DMS114 treated with DMSO at 0.1 percent for 48 hours (cell line): ENCODE results near the gene SIRT7.

Experiments used
- DNase-seq: peaks from one replicate; lab custom pipeline; 2025; ENCODE audit not compliant: unreplicated experiment; lab: John Stamatoyannopoulos, UW

SIRT7 gene

GRCh38 chr17:81906476-81907218 is 11.3 kb downstream of the SIRT7 start:
- no peak for DNase-seq

DNA sequence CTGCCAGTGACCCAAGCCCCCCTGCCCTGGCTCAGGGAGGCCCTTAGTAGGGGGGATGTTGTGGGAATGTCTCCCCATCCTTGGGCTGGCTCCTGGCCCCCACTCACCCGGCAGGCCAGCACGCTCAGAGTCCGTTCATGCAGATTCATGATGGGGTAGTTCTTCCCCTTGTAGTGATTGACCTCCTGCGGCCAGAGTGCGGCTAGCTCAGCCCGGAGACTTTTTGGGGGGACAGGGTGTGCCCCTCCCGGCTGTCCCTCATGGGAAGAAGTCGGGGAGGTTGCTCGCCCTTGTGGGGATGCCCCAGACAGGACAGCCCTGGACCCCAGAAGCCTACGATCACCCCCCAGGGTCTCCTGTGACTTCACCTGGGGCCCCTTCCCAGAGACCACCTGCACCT is 12.0 kb downstream of the SIRT7 start:
- no peak for DNase-seq

DNA sequence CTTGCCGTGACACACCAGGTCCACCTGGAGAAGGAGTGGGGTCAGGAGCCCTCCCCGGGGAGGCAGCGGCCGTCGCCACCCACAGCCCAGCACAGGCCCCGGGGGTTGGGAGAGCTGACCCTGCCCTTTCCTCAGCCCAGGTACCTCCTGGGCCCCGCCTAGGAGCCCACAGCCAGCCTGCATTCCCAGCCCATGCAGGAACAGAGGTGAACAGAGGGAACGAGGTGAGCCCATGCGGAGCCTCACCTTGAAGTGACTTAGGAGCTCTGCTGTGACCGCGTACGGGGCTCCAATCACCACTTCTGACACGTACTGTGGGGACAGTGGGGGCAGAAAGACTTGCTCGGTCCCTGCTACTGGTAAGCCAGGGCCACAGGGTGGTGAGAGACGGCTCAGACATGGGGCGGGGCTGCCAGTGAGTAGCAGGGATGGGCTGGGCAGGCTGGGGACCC is 12.5 kb downstream of the SIRT7 start:
- DNase-seq = no peak

- DNase-seq = no peak
Observed at GRCh38 chr17:81904600-81905423, 13.2 kb downstream of the SIRT7 start.

GRCh38 chr17:81903896-81904599 is 13.9 kb downstream of the SIRT7 start:
- no peak for DNase-seq

DNA sequence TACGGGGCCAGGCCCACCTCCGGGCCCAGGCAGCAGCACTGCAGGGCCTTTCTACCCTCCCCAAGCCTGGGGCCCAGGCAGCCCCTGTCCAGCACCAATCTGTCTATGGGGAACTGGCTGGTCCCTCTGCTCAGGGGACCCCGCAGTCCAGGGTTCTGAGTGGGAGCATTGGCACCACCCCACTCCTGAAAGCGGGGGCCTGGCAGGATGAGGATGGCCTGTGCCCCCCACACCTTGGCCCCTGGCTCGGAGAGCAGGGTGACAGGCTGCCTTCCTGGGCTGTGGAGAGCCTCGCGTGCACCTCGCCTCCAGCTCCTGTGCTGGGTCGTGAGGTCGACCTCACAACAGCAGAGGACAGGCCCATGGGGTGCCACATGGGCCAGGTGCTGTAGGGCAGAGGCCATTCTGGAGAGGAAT is 14.6 kb downstream of the SIRT7 start:
- DNase-seq = no peak

DNA sequence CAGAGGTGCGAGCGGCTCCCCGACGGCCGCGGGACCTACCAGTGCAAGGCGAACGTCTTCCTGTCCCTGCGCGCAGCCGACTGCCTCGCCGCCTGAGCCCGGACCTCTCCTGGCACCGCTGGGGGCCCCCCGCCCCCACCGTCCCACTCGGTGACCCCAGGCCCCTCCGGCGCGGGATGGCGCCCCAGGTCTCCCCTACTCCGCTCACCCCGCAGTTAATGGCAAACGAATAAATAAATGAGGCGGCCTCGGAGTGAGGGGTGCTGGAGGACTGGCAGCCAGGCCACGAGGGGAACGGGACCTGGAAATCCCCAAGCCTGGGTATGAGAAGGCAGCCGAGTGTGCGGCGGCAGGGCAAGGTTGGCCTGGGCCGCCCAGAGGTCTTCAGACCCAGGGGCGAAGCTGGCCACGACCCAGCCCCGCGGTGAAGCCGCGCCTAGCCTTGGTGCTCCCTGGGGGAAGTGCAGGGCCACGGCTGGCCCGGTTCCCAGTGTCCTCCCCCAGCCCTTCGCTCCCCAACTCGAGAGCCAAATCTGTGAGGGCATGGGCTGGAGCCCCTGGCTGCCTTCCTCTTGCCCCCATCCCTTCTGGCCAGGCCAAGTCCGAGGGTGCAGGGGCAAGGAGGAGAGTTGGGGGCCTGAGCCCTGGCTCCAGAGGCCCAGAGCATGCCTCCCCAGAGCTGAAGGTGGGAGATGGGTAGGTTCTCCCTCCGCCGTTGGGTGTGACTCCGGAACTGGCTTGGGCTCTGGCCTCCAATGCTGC is 15.1 kb downstream of the SIRT7 start:
- DNase-seq = no peak

DNA sequence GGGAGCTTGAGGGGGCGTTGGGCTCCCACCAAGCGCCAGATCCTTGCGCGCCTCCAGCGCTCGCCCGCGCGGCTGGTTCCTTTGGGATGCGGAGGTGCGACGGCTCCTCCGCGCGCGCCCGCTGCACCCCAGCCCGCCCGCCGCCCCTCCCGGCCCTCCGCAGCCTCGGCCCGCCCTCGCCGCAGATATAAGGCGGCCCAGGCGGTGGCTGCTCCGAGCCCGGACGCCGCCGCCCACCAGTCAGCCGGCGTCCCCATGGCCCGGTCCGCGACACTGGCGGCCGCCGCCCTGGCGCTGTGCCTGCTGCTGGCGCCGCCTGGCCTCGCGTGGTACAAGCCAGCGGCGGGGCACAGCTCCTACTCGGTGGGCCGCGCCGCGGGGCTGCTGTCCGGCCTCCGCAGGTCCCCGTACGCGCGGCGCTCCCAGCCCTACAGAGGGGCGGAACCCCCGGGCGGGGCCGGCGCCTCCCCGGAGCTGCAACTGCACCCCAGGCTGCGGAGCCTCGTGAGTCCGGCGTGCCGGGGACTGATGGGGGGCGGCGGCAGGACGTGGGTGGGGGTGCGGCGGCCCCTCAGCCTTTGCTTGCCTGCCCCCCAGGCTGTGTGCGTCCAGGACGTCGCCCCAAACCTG is 15.8 kb downstream of the SIRT7 start, which contains the start of gene NPB:
Gene NPB (plus strand): TSS at position 216 of the 630 bp plus-strand sequence. CDS start 40 bp downstream, at position 256.
- DNase-seq = no peak

DNA sequence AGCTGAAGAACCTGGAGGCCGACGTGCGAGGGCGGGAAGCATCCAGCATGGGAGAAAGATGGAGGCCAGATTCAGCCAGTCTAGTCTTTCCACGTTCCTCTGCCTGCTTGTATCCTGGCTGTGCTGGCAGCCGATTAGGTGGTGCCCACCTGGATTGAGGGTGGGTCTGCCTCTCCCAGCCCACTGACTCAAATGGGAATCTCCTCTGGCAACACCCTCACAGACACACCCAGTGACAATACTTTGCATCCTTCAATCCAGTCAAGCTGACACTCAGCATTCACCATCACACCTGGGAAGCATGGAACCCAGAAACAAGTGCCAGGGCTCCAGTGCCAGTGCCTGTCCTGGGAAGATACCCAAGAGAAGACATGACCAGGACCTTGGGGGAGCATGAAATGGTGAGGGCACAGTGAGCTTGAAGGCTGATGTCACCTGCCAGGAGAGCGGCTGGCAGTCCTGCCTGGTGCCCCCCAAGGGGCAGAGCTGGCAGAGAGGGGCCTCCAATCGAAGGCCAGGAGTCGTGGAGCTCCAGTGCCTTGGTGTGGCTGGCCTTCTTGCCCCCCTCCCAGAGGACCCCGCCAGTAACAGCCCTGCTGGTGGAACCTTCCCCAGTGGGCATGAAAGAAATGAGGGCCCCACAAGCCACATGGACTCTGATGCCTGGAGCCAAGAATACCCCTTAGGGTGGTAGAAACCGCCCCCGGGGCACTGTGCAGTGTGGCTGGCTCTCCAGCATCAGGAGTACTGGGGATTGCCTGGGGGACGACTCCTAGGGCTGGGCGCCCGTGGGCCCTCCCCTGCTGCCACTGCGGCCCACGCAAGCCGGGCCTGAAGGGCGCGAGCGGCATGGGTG is 16.6 kb downstream of the SIRT7 start:
- no peak for DNase-seq

- no peak for DNase-seq
Observed at GRCh38 chr17:81900181-81900820, 17.7 kb downstream of the SIRT7 start.

DNA sequence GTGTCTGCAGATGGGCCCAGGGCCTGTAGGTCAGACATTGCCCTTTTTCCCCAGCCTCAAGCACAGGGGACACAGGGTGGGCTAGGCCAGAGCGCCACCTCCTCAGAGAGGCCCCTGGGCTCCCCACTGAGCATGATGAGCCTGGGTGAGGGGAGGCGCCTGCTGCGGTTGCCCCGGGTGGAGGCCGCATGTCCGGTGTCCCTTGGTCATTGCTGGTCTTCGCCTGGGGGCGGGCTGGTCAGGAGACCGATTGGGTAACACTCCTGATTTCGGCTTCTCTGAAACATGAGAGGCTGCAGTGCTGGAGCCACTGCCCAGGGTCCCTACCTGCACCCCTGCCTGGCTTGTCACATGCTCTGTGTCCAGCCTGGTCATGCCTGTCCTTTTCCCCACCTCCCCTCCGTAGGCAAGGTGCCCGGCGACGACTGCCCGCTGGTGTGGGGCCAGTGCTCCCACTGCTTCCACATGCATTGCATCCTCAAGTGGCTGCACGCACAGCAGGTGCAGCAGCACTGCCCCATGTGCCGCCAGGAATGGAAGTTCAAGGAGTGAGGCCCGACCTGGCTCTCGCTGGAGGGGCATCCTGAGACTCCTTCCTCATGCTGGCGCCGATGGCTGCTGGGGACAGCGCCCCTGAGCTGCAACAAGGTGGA is 18.3 kb downstream of the SIRT7 start:
- DNase-seq = no peak

DNA sequence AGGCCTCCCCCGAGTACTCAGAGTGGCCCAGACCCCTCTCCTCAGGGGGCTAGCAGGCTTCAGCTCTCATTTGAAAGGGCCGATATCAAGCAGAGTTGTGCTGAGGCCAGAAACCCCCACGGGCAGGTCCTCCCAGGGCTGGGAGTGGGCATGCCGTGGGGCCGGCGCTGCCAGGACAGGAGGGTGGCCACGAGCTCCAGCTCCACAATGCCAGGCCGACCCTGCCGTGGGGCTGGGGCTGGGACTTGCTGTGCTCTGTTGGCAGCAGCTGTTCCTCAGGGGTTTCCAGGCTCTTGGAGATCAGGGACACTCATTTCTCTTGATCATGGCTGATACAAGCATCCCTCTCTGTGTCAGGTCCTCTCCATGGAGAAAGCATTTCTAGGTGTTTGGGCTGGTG is 19.1 kb downstream of the SIRT7 start:
- no peak for DNase-seq

GRCh38 chr17:81898029-81898866 is 19.7 kb downstream of the SIRT7 start:
- DNase-seq = no peak

DNA sequence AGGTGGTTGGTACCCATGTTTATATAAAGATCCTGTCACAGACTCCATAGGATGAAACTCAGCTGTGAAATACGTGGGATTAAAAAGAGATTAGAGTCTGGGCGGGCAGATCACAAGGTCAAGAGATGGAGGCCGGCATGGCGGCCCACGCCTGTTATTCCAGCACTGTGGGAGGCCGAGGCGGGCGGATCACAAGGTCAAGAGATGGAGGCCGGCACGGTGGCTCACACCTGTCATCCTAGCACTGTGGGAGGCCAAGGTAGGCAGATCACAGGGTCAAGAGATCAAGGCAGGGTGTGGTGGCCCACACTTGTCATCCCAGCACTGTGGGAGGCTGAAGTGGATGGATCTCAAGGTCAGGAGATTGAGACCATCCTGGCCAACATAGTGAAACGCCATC is 22.6 kb downstream of the SIRT7 start:
- DNase-seq = no peak

DNA sequence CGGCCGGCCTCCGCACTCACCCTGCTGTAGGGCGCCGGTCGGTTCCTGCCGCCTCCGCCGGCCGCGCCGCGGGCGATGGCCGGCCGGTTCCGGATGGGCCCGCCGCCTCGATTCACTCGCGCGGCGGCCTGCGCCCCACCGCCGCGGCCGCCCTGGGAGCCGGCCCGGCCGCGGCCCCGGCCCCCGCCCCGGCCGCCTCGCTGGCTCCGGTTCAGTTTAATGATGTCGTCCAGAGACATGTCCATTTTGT is 26.7 kb downstream of the SIRT7 start:
- DNase-seq = no peak

- DNase-seq = no peak
Observed at GRCh38 chr17:81890447-81891302, 27.3 kb downstream of the SIRT7 start.

- DNase-seq = no peak
Observed at GRCh38 chr17:81889602-81890001, 28.4 kb downstream of the SIRT7 start.
